ENCODE measurements around the gene FNBP1. TPM values are rescaled to one million over a fixed set of nuclear protein-coding genes. Genes with fewer than 3 reads are reported as not detected.

FNBP1 gene
- total RNA-seq, 1 experiment from 2014 or later, result 36.5 TPM

GRCh38 chr9:129914051-129914450, 128.9 kb downstream of the FNBP1 start:
- no peak for DNase-seq
- H3K4me3 Mint-ChIP-seq, result no peak overlapping the region
- no peaks in the 10 kb centered on the region for H3K79me2 ChIP-seq (ENCODE audit: insufficient read depth, low read length)

More at GRCh38 chr9:129914051-129914450, 128.9 kb downstream of the FNBP1 start:
- Mint-ChIP-seq H3K9me3 (no peaks in the 10 kb centered on the region), H3K27me3 (ENCODE audit: low read depth) (no peaks in the 10 kb centered on the region), H3K36me3 (ENCODE audit: insufficient read depth in 1 of 3, low read depth in 3 of 3) (no peaks in the 10 kb centered on the region), H3K4me1 (peaks cover 9 to 21% of the 10 kb centered on the region in 2 experiments), H3K27ac (no peak overlapping the region; a peak in 1 of 7 replicates)
- no peak overlapping the region for H2BK20ac ChIP-seq (ENCODE audit: low read depth, low read length, poor library complexity, severe bottlenecking)
- H3K9me3 ChIP-seq (ENCODE audit: control insufficient read depth, low read depth, low read length), result no peaks in the 10 kb centered on the region
- H3K23me2 ChIP-seq (ENCODE audit: insufficient read length, low read depth, low read length, poor library complexity, severe bottlenecking), result no peaks in the 10 kb centered on the region
- H3K9ac ChIP-seq (ENCODE audit: extremely low read depth, insufficient read length, low read length), result no peak overlapping the region
- H3K79me1 ChIP-seq (ENCODE audit: insufficient read depth, low read depth, low read length, poor library complexity, severe bottlenecking), result no peaks in the 10 kb centered on the region
- no peak overlapping the region for H2BK120ac ChIP-seq (ENCODE audit: low read depth, low read length, poor library complexity, severe bottlenecking)
- no peak overlapping the region for H2AFZ ChIP-seq (ENCODE audit: low read length)
- TF ChIP-seq, protein P1, sequence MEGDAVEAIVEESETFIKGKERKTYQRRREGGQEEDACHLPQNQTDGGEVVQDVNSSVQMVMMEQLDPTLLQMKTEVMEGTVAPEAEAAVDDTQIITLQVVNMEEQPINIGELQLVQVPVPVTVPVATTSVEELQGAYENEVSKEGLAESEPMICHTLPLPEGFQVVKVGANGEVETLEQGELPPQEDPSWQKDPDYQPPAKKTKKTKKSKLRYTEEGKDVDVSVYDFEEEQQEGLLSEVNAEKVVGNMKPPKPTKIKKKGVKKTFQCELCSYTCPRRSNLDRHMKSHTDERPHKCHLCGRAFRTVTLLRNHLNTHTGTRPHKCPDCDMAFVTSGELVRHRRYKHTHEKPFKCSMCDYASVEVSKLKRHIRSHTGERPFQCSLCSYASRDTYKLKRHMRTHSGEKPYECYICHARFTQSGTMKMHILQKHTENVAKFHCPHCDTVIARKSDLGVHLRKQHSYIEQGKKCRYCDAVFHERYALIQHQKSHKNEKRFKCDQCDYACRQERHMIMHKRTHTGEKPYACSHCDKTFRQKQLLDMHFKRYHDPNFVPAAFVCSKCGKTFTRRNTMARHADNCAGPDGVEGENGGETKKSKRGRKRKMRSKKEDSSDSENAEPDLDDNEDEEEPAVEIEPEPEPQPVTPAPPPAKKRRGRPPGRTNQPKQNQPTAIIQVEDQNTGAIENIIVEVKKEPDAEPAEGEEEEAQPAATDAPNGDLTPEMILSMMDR (conservative IDR thresholded peaks at IDR 0.05), result no peak
- H2BK15ac ChIP-seq (ENCODE audit: low read depth, low read length), result no peak overlapping the region
- no peak overlapping the region for H3K56ac ChIP-seq (ENCODE audit: insufficient read length, low read depth, low read length)
- no peak overlapping the region for H2AK5ac ChIP-seq (ENCODE audit: insufficient read length, low read length)
- no peak overlapping the region for H3K27ac ChIP-seq (ENCODE audit: insufficient read length, low read depth, low read length)
- H3K14ac ChIP-seq (ENCODE audit: insufficient read depth, low read length), result no peak overlapping the region
- H3T11ph ChIP-seq (ENCODE audit: low read length), result no peak overlapping the region
- H4K8ac ChIP-seq (replicated peaks; ENCODE audit: insufficient read length, low read depth, low read length), result no peak overlapping the region
- H4K91ac ChIP-seq (ENCODE audit: insufficient read length, low read depth, low read length), result no peak overlapping the region
- H3K4me2 ChIP-seq (ENCODE audit: insufficient read depth, insufficient read length, low read length), result no peak overlapping the region
- no peak overlapping the region for H2BK5ac ChIP-seq (ENCODE audit: insufficient read length, low read length)
- no peak overlapping the region for H3K23ac ChIP-seq (ENCODE audit: insufficient read length, low read depth, low read length)
- no peak overlapping the region for H3K4ac ChIP-seq (ENCODE audit: low read depth, low read length)
- no peak overlapping the region for H3K18ac ChIP-seq (ENCODE audit: insufficient read length, low read depth, low read length)
- WGBS (ENCODE audit: extremely low coverage, insufficient read length, low lambda C conversion rate), result no CpG with 5 or more reads among the region's 5 CpGs
- peaks cover 1% of the 10 kb centered on the region; the same call in 1 of the 2 replicates for H3K4me1 ChIP-seq (ENCODE audit: insufficient read depth, low read length)
- no peak overlapping the region for H2BK12ac ChIP-seq (ENCODE audit: insufficient read length, low read depth, low read length)
- no peaks in the 10 kb centered on the region for H3K27me3 ChIP-seq (ENCODE audit: insufficient read depth, low read length)
- no peaks in the 10 kb centered on the region for H4K20me1 ChIP-seq (ENCODE audit: control insufficient read depth, insufficient read depth, insufficient read length)
- H4K5ac ChIP-seq (ENCODE audit: insufficient read length, low read depth, low read length), result no peak overlapping the region
